ENCODE results near the gene B3GALT6.

Gene B3GALT6

GRCh38 chr1:1254667-1254998 is 22.6 kb downstream of the B3GALT6 start:
- no peak for DNase-seq (ENCODE audit: low spot score)
- in situ Hi-C loops (cut with MboI; ENCODE audit: low pct_unique_long_range_greater_than_20kb, low sequenced_read_pairs, unreplicated experiment), result no loop called here
- TF ChIP-seq CTCF (IDR thresholded peaks at IDR 0.05; ENCODE audit: extremely low read depth, insufficient read depth, missing control alignments), result no peak

GRCh38 chr1:1255078-1255477 is 23.0 kb downstream of the B3GALT6 start:
- TF ChIP-seq CTCF (IDR thresholded peaks at IDR 0.05; ENCODE audit: extremely low read depth, insufficient read depth, missing control alignments), result no peak
- no peak for DNase-seq (ENCODE audit: low spot score)
- in situ Hi-C loops (cut with MboI; ENCODE audit: low pct_unique_long_range_greater_than_20kb, low sequenced_read_pairs, unreplicated experiment), result no loop called here

DNA sequence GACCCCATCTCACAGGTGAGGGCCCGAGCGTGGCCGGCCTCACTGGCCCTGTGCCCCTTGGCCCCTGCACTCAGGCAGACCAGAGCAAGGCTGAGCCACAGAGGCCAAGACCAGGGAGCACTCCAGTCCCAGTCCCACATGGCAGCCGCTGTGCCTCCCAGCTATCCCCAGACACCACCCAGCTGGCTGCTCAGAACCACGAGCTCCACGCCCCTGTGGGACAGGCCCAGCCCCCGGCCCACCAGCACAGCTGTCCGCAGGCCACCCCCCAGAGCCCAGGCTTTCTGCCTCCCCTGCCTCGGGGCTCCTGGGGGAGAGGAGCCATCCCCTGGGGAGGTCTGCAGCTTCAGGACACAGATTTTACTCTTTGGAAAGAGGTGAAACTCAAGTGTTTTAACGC is 23.6 kb downstream of the B3GALT6 start:
- in situ Hi-C loops (cut with MboI; ENCODE audit: low pct_unique_long_range_greater_than_20kb, low sequenced_read_pairs, unreplicated experiment), result no loop called here
- no peak for TF ChIP-seq CTCF (IDR thresholded peaks at IDR 0.05; ENCODE audit: extremely low read depth, insufficient read depth, missing control alignments)

GRCh38 chr1:1256956-1257871 is 25.2 kb downstream of the B3GALT6 start:
- in situ Hi-C loops (cut with MboI; ENCODE audit: low pct_unique_long_range_greater_than_20kb, low sequenced_read_pairs, unreplicated experiment), result no loop called here
- no peak for DNase-seq (ENCODE audit: low spot score)
- no peak for TF ChIP-seq CTCF (IDR thresholded peaks at IDR 0.05; ENCODE audit: extremely low read depth, insufficient read depth, missing control alignments)

More for the DNA sequence above, 23.6 kb downstream of the B3GALT6 start:
- no peak for DNase-seq (ENCODE audit: low spot score)

GRCh38 chr1:1259119-1259488 is 27.1 kb downstream of the B3GALT6 start:
- TF ChIP-seq CTCF (IDR thresholded peaks at IDR 0.05; ENCODE audit: extremely low read depth, insufficient read depth, missing control alignments), result no peak
- DNase-seq (ENCODE audit: low spot score), result no peak
- in situ Hi-C loops (cut with MboI; ENCODE audit: low pct_unique_long_range_greater_than_20kb, low sequenced_read_pairs, unreplicated experiment), result no loop called here

DNA sequence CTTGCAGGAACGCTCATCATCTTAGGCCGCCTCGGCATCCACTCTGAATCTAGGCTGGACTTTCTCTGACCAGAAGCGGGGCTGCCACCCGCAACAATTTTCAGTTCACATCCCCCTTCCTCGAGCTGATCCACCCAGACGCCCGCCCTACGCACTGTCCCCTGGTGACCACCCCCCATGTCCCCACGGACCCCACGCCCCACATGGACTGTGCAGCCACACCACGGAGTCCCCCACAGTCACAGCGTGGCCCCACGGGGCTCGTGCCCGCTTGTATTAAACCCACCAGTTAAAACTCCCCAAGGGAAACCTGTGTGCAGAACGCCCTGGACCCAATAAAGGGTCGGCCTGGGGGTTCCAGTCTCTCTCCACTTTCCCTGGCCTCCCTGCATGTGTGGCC is 27.5 kb downstream of the B3GALT6 start:
- DNase-seq (ENCODE audit: low spot score), result no peak

More for the DNA sequence above, 27.5 kb downstream of the B3GALT6 start:
- in situ Hi-C loops (cut with MboI; ENCODE audit: low pct_unique_long_range_greater_than_20kb, low sequenced_read_pairs, unreplicated experiment), result no loop called here
- TF ChIP-seq CTCF (IDR thresholded peaks at IDR 0.05; ENCODE audit: extremely low read depth, insufficient read depth, missing control alignments), result no peak

Measured in GM13977 (cell line).